Measurements from ENCODE around the gene LCAT. TPM values are rescaled to one million over a fixed set of nuclear protein-coding genes. Genes with fewer than 3 reads are reported as not detected.
"Not testable (repeated sequence)": the region's sequence is repeated elsewhere in the genome, so short reads cannot be mapped to it uniquely, and the experiment has no call there.

The LCAT gene
- total and polyA plus RNA-seq, 3 donors from 2014 or later: 12.9 to 25.3 (median 20.6) TPM

GRCh38 chr16:67917140-67917851 is 26.6 kb downstream of the LCAT start:
- DNase-seq: no peak
- no peaks in the 10 kb centered on the region for H3K36me3 ChIP-seq (ENCODE audit: low read depth, missing control alignments)
- no peaks in the 10 kb centered on the region for H3K27me3 ChIP-seq
- H3K9me3 ChIP-seq: no peaks in the 10 kb centered on the region
- H3K27ac ChIP-seq: no peak overlapping the region
- intact Hi-C loops (cut with DNase I; ENCODE audit: low total_unique reads): loop anchor here (10.0 kb wide), 1 partner anchor 128 kb away; no protein-coding TSS in a partner anchor
- no peak overlapping the region for H3K4me3 ChIP-seq
- TF ChIP-seq CTCF (IDR thresholded peaks at IDR 0.05) (no peak), POLR2A (IDR thresholded peaks at IDR 0.05) (no peak)
- WGBS, 2 donors: 50 to 58% methylated on average over 5 to 6 of the region's 6 CpGs
- peaks cover 13% of the 10 kb centered on the region for H3K4me1 ChIP-seq

GRCh38 chr16:67915831-67916723 is 27.8 kb downstream of the LCAT start:
- Histone ChIP-seq H3K36me3 (ENCODE audit: low read depth, missing control alignments) (no peaks in the 10 kb centered on the region), H3K4me1 (peaks cover 13% of the 10 kb centered on the region), H3K27me3 (no peaks in the 10 kb centered on the region), H3K4me3 (no peak overlapping the region), H3K27ac (no peak overlapping the region), H3K9me3 (no peaks in the 10 kb centered on the region)
- no peak for DNase-seq
- no peak for TF ChIP-seq CTCF (IDR thresholded peaks at IDR 0.05)
- TF ChIP-seq POLR2A (IDR thresholded peaks at IDR 0.05): no peak
- intact Hi-C loops (cut with DNase I; ENCODE audit: low total_unique reads): loop anchor here (10.0 kb wide), 1 partner anchor 129 kb away; no protein-coding TSS in a partner anchor
- 82 to 84% methylated on average over 7 of the region's 7 CpGs for WGBS, 2 donors

- H3K4me1 ChIP-seq: peaks cover 13% of the 10 kb centered on the region
- 80 to 83% methylated on average over 2 of the region's 2 CpGs for WGBS, 2 donors
- not testable (repeated sequence) for H3K4me3 ChIP-seq; H3K27me3 ChIP-seq; H3K9me3 ChIP-seq; DNase-seq; H3K36me3 ChIP-seq (ENCODE audit: low read depth, missing control alignments); H3K27ac ChIP-seq
- intact Hi-C loops (cut with DNase I; ENCODE audit: low total_unique reads): loop anchor here (10.0 kb wide), 1 partner anchor 129 kb away; no protein-coding TSS in a partner anchor
These were observed 28.5 kb downstream of the LCAT start for GRCh38 chr16:67915496-67915769.

- Histone ChIP-seq H3K27ac (no peak overlapping the region), H3K4me3 (no peak overlapping the region), H3K27me3 (no peaks in the 10 kb centered on the region), H3K36me3 (ENCODE audit: low read depth, missing control alignments) (no peaks in the 10 kb centered on the region), H3K4me1 (peaks cover 13% of the 10 kb centered on the region), H3K9me3 (no peaks in the 10 kb centered on the region)
- DNase-seq: no peak
- WGBS, 2 donors: 72 to 83% methylated on average over 7 of the region's 7 CpGs
- no peak for TF ChIP-seq CTCF (IDR thresholded peaks at IDR 0.05)
- TF ChIP-seq POLR2A (IDR thresholded peaks at IDR 0.05): no peak
- intact Hi-C loops (cut with DNase I; ENCODE audit: low total_unique reads): loop anchor here (10.0 kb wide), 1 partner anchor 130 kb away; no protein-coding TSS in a partner anchor
These were observed 29.0 kb downstream of the LCAT start for GRCh38 chr16:67914758-67915495.

GRCh38 chr16:67910158-67910557 is 33.8 kb downstream of the LCAT start:
- no peaks in the 10 kb centered on the region for H3K9me3 ChIP-seq
- intact Hi-C loops (cut with DNase I; ENCODE audit: low total_unique reads): loop anchor here (10.0 kb wide), 1 partner anchor 135 kb away; no protein-coding TSS in a partner anchor
- H3K27me3 ChIP-seq: no peaks in the 10 kb centered on the region
- DNase-seq: no peak
- H3K4me3 ChIP-seq: no peak overlapping the region
- H3K4me1 ChIP-seq: no peaks in the 10 kb centered on the region
- no peak overlapping the region for H3K27ac ChIP-seq
- no peaks in the 10 kb centered on the region for H3K36me3 ChIP-seq (ENCODE audit: low read depth, missing control alignments)
- TF ChIP-seq POLR2A (IDR thresholded peaks at IDR 0.05) (no peak), CTCF (IDR thresholded peaks at IDR 0.05) (no peak)
- WGBS, 2 donors: 71 to 75% methylated on average over 2 of the region's 2 CpGs
